HG02571 (cell line): Measurements from ENCODE around the gene IQGAP3.
"Not testable (repeated sequence)": the region's sequence is repeated elsewhere in the genome, so short reads cannot be mapped to it uniquely, and the experiment has no call there.

Source experiments
- ATAC-seq: cut with Tn5 transposase; IDR thresholded peaks from one replicate; pipeline ENCODE4 v1.9.1; 2021; ENCODE audit warnings: mild to moderate bottlenecking, moderate library complexity; ENCODE audit not compliant: unreplicated experiment

The IQGAP3 gene, protein sequence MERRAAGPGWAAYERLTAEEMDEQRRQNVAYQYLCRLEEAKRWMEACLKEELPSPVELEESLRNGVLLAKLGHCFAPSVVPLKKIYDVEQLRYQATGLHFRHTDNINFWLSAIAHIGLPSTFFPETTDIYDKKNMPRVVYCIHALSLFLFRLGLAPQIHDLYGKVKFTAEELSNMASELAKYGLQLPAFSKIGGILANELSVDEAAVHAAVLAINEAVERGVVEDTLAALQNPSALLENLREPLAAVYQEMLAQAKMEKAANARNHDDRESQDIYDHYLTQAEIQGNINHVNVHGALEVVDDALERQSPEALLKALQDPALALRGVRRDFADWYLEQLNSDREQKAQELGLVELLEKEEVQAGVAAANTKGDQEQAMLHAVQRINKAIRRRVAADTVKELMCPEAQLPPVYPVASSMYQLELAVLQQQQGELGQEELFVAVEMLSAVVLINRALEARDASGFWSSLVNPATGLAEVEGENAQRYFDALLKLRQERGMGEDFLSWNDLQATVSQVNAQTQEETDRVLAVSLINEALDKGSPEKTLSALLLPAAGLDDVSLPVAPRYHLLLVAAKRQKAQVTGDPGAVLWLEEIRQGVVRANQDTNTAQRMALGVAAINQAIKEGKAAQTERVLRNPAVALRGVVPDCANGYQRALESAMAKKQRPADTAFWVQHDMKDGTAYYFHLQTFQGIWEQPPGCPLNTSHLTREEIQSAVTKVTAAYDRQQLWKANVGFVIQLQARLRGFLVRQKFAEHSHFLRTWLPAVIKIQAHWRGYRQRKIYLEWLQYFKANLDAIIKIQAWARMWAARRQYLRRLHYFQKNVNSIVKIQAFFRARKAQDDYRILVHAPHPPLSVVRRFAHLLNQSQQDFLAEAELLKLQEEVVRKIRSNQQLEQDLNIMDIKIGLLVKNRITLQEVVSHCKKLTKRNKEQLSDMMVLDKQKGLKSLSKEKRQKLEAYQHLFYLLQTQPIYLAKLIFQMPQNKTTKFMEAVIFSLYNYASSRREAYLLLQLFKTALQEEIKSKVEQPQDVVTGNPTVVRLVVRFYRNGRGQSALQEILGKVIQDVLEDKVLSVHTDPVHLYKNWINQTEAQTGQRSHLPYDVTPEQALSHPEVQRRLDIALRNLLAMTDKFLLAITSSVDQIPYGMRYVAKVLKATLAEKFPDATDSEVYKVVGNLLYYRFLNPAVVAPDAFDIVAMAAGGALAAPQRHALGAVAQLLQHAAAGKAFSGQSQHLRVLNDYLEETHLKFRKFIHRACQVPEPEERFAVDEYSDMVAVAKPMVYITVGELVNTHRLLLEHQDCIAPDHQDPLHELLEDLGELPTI (N-terminal part only)

DNA sequence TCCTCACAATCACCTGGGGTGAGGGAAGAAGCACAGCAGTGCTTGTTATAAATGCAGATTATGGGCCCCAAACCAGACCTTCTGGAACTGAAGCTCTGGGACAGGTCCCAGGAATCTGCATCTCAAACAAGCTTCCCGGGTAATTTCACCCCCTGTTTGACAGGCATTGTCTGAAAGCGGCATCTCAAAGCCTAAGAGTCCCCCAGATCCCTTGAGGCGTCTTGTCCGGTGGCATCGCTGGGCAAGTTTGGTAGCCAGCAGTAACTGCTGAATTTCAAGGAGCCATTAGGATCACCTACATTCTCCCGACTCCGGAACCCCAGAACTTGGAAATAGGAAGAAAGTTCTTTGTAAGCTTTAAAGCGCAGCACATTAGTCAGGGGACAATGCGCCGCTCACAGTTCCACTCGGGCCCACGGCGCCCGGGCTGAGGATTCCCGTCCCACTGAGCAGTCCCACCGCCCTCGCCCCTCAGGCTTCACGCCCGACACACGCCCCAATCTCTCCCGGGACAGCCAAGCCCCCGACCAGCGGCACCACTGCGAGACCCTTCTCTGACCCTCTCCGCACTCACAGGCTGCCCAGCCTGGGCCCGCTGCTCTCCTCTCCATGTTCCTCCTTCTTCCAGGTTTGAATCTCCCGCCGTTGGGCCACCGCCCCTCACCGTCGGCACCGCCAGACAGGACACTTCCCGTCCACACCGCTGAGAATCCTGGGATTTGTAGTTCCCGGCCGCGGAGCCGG is at the start of gene IQGAP3:
IQGAP3 (minus strand) TSS at position 647 of the 744 bp plus-strand sequence; CDS start at position 611, 36 bp downstream.
- peak; percentile 62 for ATAC-seq

DNA sequence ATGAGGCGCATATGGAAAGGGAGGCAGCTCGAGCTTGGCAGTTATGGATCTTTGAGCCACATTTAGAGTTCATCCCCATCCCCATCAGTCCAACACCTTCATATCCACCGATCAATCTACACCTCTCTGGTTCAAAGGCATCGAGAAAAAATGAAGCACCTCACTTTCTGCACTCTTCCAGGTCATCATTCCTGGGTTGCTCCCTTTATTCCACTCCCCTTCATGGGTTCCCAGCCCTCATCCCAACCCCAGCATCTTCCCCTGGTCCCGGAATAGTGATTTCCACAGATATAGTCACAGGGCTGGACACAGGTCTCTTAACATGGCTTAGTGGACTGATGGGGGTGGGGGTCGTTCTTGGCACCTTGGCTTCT is 47.2 kb upstream of the IQGAP3 start:
- ATAC-seq = no peak

DNA sequence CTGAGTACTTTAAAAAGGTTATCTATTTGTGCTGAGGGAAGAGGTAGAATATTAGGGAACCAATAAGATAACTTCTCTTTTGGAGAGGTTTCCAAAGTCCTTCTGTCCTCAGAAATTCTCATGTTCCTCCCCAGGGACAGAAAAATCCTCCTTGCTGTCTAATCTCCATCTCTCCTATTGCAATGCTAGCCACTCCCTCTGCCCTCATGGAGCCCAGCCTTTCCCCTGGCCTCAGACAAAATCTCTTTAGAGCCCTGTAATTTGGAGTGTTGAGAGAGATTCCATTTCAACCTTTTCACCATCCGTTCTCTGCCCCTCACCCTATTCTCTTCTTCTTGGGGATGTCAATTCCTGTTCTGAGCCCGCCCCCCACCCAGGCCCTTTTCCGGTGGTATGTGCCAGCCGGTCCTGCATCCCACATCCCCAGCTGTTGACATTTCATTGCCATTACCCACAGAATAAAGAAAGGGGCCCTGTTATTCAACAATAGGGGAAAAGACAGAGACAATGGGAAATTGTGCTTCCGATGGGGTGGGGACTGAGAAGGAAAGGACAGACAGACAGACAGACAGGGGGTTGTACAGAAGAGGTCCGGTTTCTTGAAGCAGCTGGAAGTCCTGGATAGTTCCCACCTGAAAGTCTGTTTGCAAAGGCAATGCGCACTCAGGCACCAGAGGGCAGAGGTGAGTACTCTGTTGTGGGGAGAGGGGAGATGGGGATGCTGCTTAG is 46.7 kb upstream of the IQGAP3 start, which contains the start of gene HAPLN2:
HAPLN2 (plus strand) TSS at position 563 of the 729 bp plus-strand sequence. CDS start 4,076 bp downstream, outside the sequence.
- no peak for ATAC-seq

DNA sequence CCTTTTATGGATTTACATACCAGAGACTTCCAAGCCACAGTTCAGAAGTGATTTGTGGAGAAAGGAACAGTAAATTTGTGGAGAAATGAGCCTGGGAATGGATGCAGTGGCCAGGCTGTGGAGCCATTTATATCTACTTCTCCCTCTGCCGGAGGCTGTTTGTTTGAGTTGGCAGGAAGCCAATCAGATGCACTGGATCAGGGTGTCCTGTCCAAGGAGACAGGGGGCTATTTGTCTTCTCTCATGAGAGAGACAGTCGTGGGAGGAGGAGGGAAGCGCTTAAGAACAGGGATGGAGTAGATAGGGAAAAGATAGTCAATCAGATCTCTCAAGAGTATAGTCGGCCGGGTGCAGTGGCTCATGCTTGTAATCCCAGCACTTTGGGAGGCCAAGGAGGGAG is 44.1 kb upstream of the IQGAP3 start:
- ATAC-seq = no peak

DNA sequence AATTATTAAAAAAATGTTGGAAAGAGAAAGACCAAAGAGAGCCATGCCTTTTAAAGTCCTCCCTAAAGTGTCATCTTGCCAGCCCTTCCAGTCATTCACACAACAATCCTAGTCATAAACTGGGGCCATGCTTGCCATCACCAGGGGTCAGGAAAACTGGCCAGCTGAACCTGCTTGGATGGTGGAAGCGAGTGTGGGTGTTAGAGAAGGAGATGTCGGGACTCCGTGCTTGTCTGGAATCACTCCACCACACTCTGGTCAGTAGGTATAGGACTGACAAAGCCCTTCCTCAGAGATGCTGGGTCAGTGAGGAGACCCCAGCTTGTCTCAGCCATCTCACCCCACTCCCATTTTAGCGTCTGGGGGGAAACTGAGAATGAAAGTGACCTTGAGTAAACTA is 43.6 kb upstream of the IQGAP3 start:
- ATAC-seq = no peak

DNA sequence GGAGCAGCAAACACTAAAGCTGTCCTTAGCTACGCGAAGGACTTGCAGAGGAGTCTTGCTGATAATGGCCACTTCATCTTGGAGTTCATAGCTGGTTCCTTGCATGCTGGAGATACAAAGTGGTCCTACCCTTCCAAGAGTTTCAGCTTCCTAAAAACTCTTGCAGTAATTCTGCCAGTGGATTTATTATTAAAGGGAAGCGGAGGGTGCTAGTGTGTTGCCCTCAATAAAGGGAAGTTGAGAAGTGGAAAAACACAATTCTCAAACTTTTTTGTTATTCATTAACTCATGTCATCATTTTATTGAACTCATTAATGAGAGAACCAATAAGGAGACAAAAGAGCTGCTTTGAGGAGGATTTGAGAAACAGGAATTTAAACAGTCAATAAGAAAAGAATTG is 40.3 kb upstream of the IQGAP3 start:
- no peak for ATAC-seq

DNA sequence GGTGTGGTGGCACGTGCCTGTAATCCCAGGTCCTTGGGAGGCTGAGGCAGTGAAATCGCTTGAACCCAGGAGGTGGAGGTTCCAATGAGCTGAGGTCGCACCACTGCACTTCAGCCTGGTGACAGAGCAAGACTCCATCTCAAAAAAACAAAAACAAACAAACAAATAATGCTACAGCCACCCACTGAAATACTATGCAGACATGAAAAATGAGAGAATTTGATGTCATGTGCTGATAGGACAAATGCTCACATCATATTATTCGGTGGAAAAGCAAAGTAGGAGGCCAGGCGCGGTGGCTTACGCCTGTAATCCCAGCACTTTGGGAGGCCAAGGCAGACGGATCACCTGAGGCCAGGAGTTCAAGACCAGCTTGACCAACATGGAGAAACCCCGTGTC is 37.7 kb upstream of the IQGAP3 start:
- ATAC-seq = not testable (repeated sequence)

DNA sequence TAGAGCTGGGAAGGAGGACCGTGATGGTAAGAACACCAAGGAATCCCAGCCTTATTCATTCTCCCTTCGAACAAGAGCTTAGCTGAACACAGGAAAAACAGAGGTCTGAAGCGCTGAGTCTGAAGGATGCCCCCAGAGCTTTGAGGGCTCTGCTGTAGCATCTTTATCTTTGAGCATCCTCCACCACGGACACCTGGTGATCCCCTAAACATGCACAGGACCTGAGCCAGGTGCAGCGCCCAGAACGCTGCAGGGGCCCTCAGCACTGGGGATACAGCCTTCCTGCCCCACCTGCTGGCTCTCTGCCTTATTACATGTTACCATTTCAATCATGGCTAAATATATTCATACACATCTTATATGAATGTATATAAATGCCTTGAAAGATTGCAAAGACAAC is 36.6 kb upstream of the IQGAP3 start:
- no peak for ATAC-seq

DNA sequence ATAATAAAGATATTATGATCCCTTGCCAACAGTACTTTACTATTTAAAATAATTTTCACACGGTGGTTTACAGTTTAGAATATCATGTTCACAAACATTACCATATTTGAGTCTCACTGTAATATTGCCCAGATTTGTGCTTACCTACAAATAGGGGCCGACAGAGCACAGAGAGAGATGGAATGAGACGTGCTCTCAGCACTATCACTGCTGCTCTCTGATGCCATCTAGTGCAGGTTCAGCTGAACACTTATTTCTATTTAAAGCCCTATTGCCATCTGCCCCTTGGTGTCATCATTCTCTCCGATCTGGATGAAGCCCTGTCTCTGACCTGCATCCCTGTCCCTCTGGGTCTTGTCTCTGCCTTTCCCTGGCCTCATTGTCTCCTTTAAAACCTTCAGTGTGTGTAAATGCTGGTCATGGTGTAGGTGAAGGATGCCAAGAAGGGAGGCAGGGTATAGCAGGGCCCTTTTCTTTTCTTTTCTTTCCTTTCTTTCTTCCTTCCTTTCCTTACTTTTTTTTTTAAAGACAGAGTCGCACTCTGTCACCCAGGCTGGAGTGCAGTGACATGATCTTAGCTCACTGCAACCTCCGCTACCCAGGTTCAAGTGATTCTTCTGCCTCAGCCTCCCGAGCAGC is 35.8 kb upstream of the IQGAP3 start:
- ATAC-seq = no peak

DNA sequence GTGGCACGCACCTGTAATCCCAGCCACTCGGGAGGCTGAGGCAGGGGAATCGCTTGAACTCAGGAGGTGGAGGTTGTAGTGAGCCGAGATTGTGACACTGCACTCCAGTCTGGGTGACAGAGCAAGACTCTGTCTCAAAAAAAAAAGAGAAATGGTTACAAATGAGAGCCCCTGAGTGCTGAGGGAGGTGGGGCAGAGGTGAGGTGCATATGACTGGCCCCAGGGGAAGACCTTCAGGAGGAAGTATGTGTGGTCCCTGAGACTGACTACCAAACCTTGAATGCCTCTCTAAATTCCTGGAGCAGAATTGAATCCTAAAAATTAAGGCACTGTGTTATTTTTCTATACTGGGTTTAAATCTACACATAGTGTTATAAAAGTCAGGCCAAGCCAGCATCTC is 35.0 kb upstream of the IQGAP3 start:
- not testable (repeated sequence) for ATAC-seq

DNA sequence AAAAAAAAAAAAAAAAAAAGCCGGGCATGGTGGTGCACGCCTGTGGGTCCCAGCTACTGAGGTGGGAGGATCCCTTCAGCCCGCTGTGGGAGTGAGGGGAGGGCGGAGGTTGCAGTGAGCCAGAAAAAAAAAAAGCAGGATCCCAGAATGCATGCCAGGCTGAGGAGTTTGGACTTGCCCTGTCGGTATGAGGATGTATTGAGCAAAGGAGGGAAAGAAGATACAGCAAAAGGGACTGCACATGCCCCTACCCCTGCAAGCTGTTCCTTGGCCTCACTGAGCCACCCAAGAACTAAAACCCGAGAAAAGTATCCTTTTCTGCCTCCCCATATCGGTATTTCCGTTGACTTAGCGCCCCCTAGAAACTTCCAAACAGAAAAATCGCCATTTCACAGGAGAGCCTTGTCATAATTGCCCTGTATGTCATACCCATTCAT is 30.2 kb upstream of the IQGAP3 start:
- no peak for ATAC-seq

DNA sequence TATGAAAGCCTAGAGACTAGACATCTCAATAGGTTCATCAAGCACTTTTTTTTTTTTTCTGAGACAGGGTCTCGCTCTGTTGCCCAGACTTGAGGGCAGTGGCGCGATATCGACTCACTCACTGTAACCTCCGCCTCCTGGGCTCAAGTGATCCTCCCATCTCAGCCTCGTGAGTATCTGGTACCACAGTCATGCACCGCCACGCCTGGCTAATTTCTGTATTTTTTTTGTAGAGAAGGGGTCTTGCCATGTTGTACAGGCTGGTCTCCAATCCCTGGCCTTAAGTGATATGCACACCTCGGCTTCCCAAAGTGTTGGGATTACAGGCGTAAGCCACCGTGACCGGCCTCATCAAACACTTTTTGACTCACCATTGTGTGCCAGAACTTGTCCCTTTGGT is 29.5 kb upstream of the IQGAP3 start:
- no peak for ATAC-seq

DNA sequence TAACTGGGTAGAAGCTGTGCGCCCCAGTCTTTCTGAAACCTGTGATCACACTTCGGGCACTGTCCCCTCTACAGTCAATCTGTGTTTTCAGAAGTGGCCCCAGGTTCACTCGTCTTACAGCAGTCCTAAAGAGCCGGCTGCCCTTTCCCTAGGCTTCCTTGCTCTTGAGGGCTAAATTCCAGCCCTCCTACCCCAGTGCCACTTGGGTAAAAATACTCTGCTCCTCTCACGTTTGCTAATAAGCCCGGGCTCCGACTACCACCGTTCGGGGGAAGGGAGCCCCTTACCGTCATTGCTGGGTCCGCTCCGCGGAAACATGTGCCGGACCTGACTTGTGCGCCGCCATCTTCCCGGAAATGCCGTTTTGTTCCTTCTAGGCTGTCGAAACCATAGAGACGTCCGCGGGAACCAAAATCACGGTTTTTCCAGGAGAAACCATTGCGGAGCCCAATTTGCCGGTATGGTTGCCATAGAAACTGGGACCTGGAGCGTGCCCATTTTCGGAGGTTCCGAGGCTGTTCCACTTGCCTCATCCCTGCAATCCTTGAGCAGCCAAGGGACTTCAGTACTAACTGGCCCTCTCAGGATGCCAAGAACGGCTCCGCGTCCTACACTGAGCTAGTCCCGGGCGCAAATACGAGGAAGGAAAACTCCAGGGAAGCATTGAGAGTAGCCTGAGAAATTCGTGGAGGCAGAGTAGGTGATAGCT is 28.9 kb upstream of the IQGAP3 start, which contains the start of gene GPATCH4:
GPATCH4 (minus strand) TSS at position 358 of the 709 bp plus-strand sequence.
- ATAC-seq = peak; percentile 60

DNA sequence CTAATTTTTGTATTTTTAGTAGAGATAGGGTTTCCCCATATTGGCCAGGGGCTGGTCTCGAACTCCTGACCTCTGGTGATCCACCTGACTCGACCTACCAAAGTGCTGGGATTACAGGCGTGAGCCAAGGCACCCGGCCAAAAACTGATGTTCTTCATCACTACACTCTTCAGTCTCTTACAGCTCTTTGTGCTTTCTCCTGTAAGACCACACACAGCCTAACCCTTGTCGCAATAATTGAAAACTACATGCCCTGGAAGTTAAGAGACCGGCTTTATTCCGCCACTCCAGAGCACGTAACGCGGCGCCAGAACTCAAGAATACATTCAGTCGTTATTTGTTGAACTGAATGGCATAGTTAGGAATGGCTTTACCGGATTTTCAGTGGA is 28.4 kb upstream of the IQGAP3 start:
- ATAC-seq = no peak

DNA sequence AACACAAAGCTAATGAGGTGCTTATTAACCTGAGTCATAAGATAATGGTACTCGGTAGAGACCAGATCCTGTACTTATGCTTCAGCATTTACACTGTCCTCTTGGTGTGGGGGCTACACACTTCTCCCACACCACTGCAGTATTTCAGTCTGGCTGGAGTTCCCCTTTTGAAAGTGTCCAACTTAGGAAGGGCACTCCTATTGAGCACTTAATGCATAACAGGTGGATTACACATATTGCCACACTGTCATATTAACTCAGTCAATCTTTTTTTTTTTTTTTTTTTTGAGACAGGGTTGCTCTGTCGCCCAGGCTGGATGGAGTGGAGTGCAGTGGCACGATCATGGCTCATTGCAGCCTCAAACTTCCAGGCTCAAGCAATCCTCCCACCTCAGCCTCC is 27.4 kb upstream of the IQGAP3 start:
- no peak for ATAC-seq

DNA sequence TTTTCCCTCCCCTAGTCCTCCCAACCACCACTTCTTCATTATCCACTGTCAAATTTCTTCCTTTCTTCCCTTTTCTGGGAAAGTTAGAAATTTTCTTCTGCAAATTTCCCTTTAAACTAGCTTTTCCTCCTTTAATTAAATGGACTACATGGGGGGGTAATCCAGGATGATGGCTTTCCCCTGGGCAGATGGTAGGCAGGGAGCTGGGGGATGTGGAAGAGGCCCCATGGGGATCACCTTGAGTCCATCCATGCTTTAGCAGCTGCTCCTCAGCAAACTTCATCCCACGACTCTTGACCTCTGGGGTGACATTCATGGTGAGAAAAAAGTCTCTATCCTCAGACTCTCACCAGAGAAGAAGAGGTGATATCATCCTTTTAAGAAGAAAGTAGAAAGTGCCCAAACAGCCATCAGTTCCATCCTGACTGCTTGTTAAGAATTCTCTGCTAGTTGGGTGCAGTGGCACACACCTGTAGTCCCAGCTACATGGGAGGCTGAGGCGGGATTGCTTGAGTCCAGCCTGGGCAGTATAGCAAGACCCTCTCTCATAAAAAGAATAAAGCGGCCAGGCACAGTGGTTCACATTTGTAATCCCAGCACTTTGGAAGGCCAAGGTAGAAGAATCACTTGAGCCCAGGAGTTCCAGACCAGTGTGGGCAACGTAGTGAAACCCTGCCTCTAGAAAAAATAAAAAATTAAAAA is 26.5 kb upstream of the IQGAP3 start:
- ATAC-seq = no peak

DNA sequence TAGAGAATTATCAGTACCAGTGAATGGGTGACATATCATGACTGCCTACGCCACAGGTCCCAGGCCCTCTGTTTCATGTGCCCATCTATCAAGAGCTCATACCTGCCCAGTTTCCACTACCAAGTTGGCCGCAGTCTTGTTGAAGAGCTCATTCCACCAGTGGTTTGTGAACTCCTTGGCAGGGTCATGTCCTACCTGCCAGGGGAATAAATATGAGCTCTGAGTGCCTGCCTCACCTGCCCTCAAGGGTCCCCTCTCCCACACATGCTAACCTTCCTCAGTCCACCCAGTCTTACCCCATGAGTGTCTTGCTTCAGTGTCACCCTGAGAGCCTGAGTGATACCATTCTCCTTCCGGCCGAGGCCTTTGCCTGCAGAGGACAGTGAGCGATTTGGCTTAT is 25.8 kb upstream of the IQGAP3 start:
- no peak for ATAC-seq

DNA sequence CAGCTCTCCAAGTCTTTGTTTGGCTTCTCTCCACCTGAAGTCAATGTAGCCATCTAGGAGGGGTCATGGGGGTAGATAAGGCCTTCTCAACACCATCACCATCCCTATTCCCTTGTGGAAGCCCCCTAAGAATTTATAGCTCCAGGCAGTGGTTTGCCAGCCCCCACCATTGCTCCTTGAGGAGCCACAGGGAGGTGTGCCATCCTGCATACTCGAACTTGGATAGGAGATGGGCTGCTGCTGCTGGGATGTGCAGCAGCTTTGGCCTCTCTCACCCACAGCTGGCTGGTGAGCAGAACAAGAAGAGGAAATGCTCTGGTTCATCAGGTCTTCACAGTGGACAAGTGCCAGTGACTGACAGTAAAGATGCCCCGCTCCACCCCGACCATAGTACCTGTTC is 24.1 kb upstream of the IQGAP3 start:
- no peak for ATAC-seq
